Mesodermal cell (in vitro differentiated cells): Measurements from ENCODE around the gene CUL4A.
"Not testable (repeated sequence)": the region's sequence is repeated elsewhere in the genome, so short reads cannot be mapped to it uniquely, and the experiment has no call there.

Source experiments
- H3K27ac ChIP-seq: 2 replicates; pipeline ENCODE4 v1.7.0; 2013; ENCODE audit warnings: mild to moderate bottlenecking, low read depth, low read length, moderate library complexity; ENCODE audit not compliant: severe bottlenecking
- H3K36me3 ChIP-seq: 2 replicates; pipeline ENCODE4 v1.7.1; 2013; ENCODE audit warnings: mild to moderate bottlenecking, low read length, moderate library complexity; ENCODE audit not compliant: control insufficient read depth, insufficient read depth
- H3K4me1 ChIP-seq: one replicate; pipeline ENCODE4 v1.7.1; 2013; ENCODE audit warnings: mild to moderate bottlenecking, low read length; ENCODE audit not compliant: insufficient read depth, control insufficient read depth, poor library complexity, severe bottlenecking
- H3K4me3 ChIP-seq: 2 replicates; pipeline ENCODE4 v1.7.0; 2013; ENCODE audit warnings: low read length, control low read depth, mild to moderate bottlenecking; ENCODE audit not compliant: insufficient read depth, poor library complexity, severe bottlenecking; ENCODE audit errors: extremely low read depth
- H3K9me3 ChIP-seq: 2 replicates; pipeline ENCODE4 v1.7.1; 2013; ENCODE audit warnings: mild to moderate bottlenecking, low read length, moderate library complexity; ENCODE audit not compliant: control insufficient read depth
- WGBS, 2 experiments: methylation state at CpG; one replicate each; pipeline ENCODE4 v1.1.5; 2013; ENCODE audit warnings: missing lambda C conversion rate in 2 of 2; ENCODE audit not compliant: insufficient coverage in 2 of 2; 5-methylcytosine and 5-hydroxymethylcytosine counted together

Gene CUL4A

GRCh38 chr13:113307491-113307890 is 98.1 kb downstream of the CUL4A start:
- H3K4me3 ChIP-seq: no peak overlapping the region
- no peaks in the 10 kb centered on the region for H3K9me3 ChIP-seq
- H3K27ac ChIP-seq: no peak overlapping the region
- peaks cover 47% of the 10 kb centered on the region for H3K36me3 ChIP-seq
- no peaks in the 10 kb centered on the region for H3K4me1 ChIP-seq

GRCh38 chr13:113309473-113309872 is 100.1 kb downstream of the CUL4A start:
- Histone ChIP-seq H3K27ac (no peak overlapping the region), H3K36me3 (peaks cover 47% of the 10 kb centered on the region), H3K4me1 (no peaks in the 10 kb centered on the region), H3K9me3 (no peaks in the 10 kb centered on the region), H3K4me3 (no peak overlapping the region)
- 98 to 100% methylated on average over 2 to 6 of the region's 6 CpGs for WGBS, 2 experiments

DNA sequence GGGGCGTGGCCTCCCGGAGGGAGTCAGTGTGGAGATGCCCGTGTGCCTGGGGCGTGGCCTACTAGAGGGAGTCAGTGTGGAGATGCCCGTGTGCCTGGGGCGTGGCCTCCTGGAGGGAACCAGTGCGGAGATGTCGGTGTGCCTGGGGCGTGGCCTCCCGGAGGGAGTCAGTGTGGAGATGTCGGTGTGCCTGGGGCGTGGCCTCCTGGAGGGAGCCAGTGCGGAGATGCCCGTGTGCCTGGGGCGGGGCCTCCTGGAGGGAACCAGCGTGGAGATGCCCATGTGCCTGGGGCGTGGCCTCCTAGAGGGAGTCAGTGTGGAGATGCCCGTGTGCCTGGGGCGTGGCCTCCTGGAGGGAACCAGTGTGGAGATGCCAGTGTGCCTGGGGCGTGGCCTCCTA is 104.7 kb downstream of the CUL4A start:
- H3K4me1 ChIP-seq, H3K9me3 ChIP-seq, H3K27ac ChIP-seq, H3K4me3 ChIP-seq: not testable (repeated sequence)
- H3K36me3 ChIP-seq: peaks cover 57% of the 10 kb centered on the region
- 94 to 98% methylated on average over 13 to 18 of the region's 20 CpGs for WGBS, 2 experiments

GRCh38 chr13:113314895-113315470 is 105.6 kb downstream of the CUL4A start:
- peaks cover 59% of the 10 kb centered on the region for H3K36me3 ChIP-seq
- 94 to 98% methylated on average over 12 to 15 of the region's 23 CpGs for WGBS, 2 experiments

GRCh38 chr13:113315992-113316391 is 106.6 kb downstream of the CUL4A start:
- 95 to 97% methylated on average over 5 of the region's 5 CpGs for WGBS, 2 experiments
- H3K27ac ChIP-seq: no peak overlapping the region
- H3K4me3 ChIP-seq: no peak overlapping the region
- no peaks in the 10 kb centered on the region for H3K4me1 ChIP-seq
- H3K36me3 ChIP-seq: peaks cover 60% of the 10 kb centered on the region
- H3K9me3 ChIP-seq: no peaks in the 10 kb centered on the region

More at GRCh38 chr13:113314895-113315470, 105.6 kb downstream of the CUL4A start:
- not testable (repeated sequence) for H3K27ac ChIP-seq, H3K4me1 ChIP-seq, H3K9me3 ChIP-seq, H3K4me3 ChIP-seq
